ENCODE results near the gene ACADS. TPM values are rescaled to one million over a fixed set of nuclear protein-coding genes. Genes with fewer than 3 reads are reported as not detected.

Gene ACADS
- total RNA-seq, 1 donor from 2014 or later, result 8.1 TPM

DNA sequence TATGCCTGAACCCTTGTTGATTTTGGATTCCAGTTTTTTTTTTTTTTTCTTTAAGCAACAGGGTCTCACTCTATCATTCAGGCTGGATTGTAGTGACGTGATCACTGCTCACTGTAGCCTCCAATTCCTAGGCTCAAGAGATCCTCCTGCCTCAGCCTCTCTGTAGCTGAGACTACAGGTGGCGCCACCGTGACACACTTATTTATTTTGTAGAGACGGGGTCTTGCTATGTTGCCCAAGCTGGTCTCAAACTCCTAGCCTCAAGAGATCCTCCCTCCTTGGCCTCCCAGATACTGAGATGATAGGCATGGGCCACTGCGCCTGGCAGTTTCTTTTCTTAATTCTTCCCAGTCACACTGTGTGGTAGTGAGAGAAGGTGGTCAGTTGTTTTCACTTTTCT is 25.2 kb downstream of the ACADS start:
- no peak for DNase-seq
- Mint-ChIP-seq H3K4me3 (ENCODE audit: unreplicated experiment) (no peak overlapping the region), H3K27ac (ENCODE audit: unreplicated experiment) (no peak overlapping the region), H3K27me3 (ENCODE audit: unreplicated experiment) (peaks cover 2% of the 10 kb centered on the region), H3K9me3 (ENCODE audit: unreplicated experiment) (peaks cover 6% of the 10 kb centered on the region), H3K36me3 (ENCODE audit: unreplicated experiment) (peaks cover 7% of the 10 kb centered on the region), H3K4me1 (ENCODE audit: low read depth, unreplicated experiment) (no peaks in the 10 kb centered on the region)
- TF ChIP-seq, protein P1, sequence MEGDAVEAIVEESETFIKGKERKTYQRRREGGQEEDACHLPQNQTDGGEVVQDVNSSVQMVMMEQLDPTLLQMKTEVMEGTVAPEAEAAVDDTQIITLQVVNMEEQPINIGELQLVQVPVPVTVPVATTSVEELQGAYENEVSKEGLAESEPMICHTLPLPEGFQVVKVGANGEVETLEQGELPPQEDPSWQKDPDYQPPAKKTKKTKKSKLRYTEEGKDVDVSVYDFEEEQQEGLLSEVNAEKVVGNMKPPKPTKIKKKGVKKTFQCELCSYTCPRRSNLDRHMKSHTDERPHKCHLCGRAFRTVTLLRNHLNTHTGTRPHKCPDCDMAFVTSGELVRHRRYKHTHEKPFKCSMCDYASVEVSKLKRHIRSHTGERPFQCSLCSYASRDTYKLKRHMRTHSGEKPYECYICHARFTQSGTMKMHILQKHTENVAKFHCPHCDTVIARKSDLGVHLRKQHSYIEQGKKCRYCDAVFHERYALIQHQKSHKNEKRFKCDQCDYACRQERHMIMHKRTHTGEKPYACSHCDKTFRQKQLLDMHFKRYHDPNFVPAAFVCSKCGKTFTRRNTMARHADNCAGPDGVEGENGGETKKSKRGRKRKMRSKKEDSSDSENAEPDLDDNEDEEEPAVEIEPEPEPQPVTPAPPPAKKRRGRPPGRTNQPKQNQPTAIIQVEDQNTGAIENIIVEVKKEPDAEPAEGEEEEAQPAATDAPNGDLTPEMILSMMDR (IDR thresholded peaks at IDR 0.05; ENCODE audit: partially characterized antibody, unreplicated experiment), result no peak

DNA sequence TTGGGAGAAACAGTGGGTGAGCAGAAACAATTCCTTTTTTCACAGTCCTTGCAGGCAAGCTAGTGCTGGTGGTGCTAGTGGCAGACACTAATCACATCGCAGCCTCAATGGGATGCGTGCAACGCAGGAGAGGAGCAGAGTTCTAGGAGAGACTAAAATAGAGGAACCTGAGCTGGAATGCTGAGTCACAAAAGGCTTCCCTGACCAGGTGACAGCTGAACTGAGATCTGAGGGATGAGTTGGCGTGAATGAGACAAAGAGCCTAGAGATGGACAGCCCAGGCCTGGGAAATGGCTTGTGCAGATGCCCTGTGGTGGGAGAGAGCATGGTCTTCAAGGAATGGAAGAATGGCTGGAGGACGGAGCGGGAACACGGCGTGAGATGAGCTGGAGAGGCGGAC is 25.8 kb downstream of the ACADS start:
- H3K27ac Mint-ChIP-seq (ENCODE audit: unreplicated experiment), result no peak overlapping the region
- no peak for DNase-seq
- H3K4me3 Mint-ChIP-seq (ENCODE audit: unreplicated experiment), result no peak overlapping the region
- peaks cover 7% of the 10 kb centered on the region for H3K36me3 Mint-ChIP-seq (ENCODE audit: unreplicated experiment)
- TF ChIP-seq, protein P1 (IDR thresholded peaks at IDR 0.05; ENCODE audit: partially characterized antibody, unreplicated experiment), result no peak
- H3K4me1 Mint-ChIP-seq (ENCODE audit: low read depth, unreplicated experiment), result no peaks in the 10 kb centered on the region
- peaks cover 6% of the 10 kb centered on the region for H3K9me3 Mint-ChIP-seq (ENCODE audit: unreplicated experiment)
- H3K27me3 Mint-ChIP-seq (ENCODE audit: unreplicated experiment), result peaks cover 2% of the 10 kb centered on the region

DNA sequence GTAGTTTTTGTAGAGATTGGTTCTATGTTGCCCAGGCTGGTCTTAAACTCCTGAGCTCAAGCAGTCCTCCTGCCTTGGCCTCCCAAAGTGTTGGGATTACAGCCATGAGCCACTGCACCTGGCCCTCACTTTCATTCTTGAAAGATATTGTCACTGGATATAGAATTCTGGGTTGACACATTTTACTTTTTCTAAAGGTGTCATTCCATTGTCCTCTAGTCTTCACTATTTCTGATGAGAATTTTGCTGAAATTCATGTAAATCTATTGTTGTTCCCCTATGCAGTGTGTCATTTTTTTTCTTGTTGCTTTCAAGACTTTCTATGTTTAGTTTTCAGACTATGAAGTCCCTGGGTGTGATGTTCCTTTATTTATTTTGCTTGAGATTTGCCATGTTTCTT is 29.2 kb downstream of the ACADS start:
- Mint-ChIP-seq H3K36me3 (ENCODE audit: unreplicated experiment) (peaks cover 7% of the 10 kb centered on the region), H3K4me3 (ENCODE audit: unreplicated experiment) (no peak overlapping the region), H3K27ac (ENCODE audit: unreplicated experiment) (no peak overlapping the region), H3K4me1 (ENCODE audit: low read depth, unreplicated experiment) (peaks cover 7% of the 10 kb centered on the region), H3K9me3 (ENCODE audit: unreplicated experiment) (peaks cover 7% of the 10 kb centered on the region), H3K27me3 (ENCODE audit: unreplicated experiment) (peaks cover 2% of the 10 kb centered on the region)
- TF ChIP-seq, protein P1 (IDR thresholded peaks at IDR 0.05; ENCODE audit: partially characterized antibody, unreplicated experiment), result no peak
- DNase-seq, result no peak

DNA sequence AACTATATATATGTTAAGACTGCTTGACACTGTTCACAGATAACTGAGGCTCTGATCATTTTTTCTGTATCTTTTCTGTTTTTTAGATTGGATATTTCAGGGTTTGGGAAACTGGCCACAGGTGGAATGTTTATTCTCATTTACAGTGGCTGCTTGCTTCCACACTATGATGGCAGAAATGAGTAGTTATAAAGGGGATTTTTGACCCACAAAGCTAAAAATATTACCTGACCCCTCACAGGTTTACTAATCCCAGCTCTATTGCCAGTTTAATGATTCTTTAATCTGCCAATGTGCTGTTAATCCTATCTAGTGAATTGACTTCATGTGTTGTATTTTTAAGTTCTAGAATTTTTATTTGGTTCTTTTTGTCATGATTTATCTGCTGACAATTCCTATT is 29.6 kb downstream of the ACADS start:
- H3K27ac Mint-ChIP-seq (ENCODE audit: unreplicated experiment), result no peak overlapping the region
- DNase-seq, result no peak
- H3K4me3 Mint-ChIP-seq (ENCODE audit: unreplicated experiment), result no peak overlapping the region
- peaks cover 2% of the 10 kb centered on the region for H3K27me3 Mint-ChIP-seq (ENCODE audit: unreplicated experiment)
- peaks cover 11% of the 10 kb centered on the region for H3K4me1 Mint-ChIP-seq (ENCODE audit: low read depth, unreplicated experiment)
- peaks cover 7% of the 10 kb centered on the region for H3K9me3 Mint-ChIP-seq (ENCODE audit: unreplicated experiment)
- H3K36me3 Mint-ChIP-seq (ENCODE audit: unreplicated experiment), result peaks cover 7% of the 10 kb centered on the region
- TF ChIP-seq, protein P1 (IDR thresholded peaks at IDR 0.05; ENCODE audit: partially characterized antibody, unreplicated experiment), result no peak

DNA sequence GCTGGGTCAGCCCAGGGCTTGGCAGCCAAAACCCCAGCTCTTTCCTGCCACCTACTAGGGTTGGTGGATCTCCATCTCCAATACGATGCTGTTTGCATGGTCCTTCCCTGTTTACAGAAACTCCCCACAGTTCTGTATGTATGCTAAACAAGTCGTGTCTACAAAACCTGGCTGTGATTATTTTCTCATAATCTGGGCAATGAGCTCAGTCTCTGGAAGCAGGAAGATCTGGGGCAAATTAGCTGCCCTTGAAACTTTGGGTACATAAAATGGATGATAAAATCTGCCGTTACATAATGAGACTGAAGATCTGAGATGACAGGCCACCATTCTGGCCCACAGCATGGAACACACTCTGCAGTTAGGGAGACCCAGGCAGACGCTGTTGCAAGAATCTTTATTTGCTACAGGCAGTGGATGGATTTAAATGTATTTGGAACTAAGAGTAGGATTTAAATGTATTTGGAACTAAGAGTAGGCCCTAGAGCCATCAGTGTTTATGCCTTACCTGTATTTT is 31.7 kb downstream of the ACADS start:
- Mint-ChIP-seq H3K4me1 (ENCODE audit: low read depth, unreplicated experiment) (peaks cover 13% of the 10 kb centered on the region), H3K27ac (ENCODE audit: unreplicated experiment) (no peak overlapping the region), H3K4me3 (ENCODE audit: unreplicated experiment) (no peak overlapping the region), H3K9me3 (ENCODE audit: unreplicated experiment) (peaks cover 7% of the 10 kb centered on the region), H3K27me3 (ENCODE audit: unreplicated experiment) (peaks cover 2% of the 10 kb centered on the region), H3K36me3 (ENCODE audit: unreplicated experiment) (peaks cover 7% of the 10 kb centered on the region)
- TF ChIP-seq, protein P1 (IDR thresholded peaks at IDR 0.05; ENCODE audit: partially characterized antibody, unreplicated experiment), result no peak
- no peak for DNase-seq

All from glutamatergic neuron (in vitro differentiated cells).